Activated CD8-positive, alpha-beta memory T cell treated with anti-CD3 and anti-CD28 coated beads, Interleukin-2, amount 50 U/mL, for 24 hours (primary cell): ENCODE measurements around the gene DNAH6.
"Not testable (repeated sequence)": the region's sequence is repeated elsewhere in the genome, so short reads cannot be mapped to it uniquely, and the experiment has no call there.

Experiments
- DNase-seq: peaks from one replicate; pipeline ENCODE4 v3.0.0-alpha.2; 2020; ENCODE audit errors: extremely low read depth

DNAH6 gene

GRCh38 chr2:84516234-84516986 lies at the start of gene DNAH6:
DNAH6 (plus strand) TSS chr2:84516498; CDS start chr2:84517827, 1,329 bp downstream.
- peak; percentile 56 for DNase-seq

DNA sequence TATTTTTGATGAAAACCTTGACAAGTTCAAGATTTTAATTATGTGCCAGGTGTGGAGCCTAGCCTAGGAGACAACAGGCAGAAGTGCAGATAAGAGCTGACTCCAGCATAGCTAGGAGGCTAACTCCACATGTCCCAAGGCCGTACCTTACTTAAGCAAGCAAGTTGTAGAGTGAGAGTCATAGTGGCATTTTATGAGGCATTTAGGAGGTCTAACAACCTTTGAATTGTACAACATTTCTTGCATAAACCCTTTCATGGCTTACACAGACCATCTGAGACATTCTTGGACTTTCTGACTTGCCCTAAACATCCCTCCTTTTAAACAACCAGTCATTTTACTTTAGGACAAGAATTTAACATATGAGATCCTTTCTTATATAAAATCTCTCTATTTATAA lies 48.9 kb upstream of the DNAH6 start:
- no peak for DNase-seq

- not testable (repeated sequence) for DNase-seq
These were observed 43.9 kb upstream of the DNAH6 start for GRCh38 chr2:84472423-84472822.

DNA sequence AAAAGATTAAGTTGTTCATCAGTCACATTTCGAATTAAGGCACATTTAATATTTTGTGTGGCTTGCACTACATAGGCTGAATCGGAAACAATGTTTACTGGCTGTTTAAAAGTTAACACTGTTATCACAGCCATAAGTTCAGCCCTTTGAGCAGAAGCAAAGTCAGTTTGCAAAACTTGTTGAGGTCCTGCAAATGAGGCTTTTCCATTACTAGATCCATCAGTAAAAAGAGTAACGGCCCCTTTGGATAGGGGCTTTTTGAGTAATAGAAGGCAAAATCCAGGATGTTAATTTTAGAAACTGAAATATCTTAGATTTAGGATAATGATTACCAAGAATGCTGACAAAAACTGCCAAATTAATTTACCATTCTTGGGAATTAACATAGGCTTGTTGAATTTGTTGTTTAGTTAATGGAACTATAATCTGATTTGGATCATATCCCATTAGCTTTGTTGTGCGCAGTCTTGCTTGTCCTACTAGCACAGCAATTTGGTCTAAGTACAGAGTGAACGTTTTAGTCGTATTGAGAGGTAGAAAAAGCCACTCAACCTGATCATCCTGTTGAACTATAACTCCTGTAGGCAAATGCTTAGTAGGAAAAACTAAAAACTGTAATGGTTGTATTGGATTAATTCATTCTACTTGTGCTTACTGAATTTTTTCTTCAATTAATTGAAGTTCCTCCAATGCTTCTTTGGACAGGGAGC lies 43.3 kb upstream of the DNAH6 start:
- DNase-seq = no peak

- no peak for DNase-seq
These were observed 42.1 kb upstream of the DNAH6 start for GRCh38 chr2:84474176-84474575.

DNA sequence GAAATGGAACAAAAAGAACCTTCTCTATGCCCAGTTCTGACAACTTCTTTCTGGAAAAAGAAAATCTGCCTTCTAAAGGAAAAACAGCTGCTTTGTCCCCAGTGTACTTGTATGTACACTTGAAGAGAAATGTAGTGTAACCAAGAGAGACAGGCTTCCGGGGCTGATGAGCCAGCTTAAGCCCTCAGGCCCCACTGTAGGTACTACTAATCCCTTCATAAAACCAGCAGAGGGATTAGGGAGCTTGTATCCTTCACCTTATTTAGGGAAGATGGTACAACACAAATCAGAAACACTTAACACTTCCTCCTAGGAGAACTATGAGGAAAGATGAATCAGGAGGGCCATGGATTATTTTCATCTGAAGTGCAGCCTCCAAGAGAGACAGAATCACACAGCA lies 38.4 kb upstream of the DNAH6 start:
- DNase-seq = no peak

GRCh38 chr2:84478867-84479266 lies 37.4 kb upstream of the DNAH6 start:
- DNase-seq = no peak

DNA sequence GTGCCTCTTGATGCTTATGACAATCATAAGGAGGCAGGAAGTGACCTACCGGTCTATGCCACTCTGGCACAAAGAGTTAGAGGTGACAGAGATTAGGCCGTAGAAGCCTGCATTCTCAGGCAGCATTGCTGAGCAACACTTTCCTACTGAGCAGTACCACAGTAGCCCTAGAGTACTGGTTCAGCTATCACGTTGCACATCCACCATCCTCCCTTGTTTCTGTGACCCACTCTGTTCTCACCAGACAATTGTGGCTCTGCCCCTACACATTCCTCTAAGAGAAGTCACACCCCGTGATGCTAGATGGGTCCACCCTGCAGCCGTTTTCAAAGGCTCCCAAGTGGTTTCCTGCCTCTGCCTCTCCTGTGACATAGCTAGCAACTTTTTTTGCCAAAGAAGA lies 34.6 kb upstream of the DNAH6 start:
- no peak for DNase-seq

- no peak for DNase-seq
These were observed 33.7 kb upstream of the DNAH6 start for GRCh38 chr2:84482603-84483002.

DNA sequence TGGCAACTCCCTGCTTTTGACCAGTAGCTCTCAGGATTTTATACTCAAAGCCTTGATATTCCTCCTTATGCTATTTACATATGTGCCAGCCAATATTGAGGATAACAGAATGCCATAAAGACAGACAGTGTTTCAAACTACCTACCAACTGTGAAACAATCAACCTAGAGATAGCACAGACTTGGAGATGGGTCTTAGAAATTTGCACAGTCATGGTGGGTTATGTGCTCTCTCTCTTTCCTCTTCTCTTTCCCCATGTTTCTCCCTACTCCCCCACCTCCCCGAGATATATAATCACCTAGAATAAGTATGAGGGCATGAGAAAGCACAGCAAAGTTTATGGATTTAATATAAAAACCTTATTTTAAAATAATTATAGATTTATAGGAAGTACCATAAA lies 33.0 kb upstream of the DNAH6 start:
- no peak for DNase-seq

DNA sequence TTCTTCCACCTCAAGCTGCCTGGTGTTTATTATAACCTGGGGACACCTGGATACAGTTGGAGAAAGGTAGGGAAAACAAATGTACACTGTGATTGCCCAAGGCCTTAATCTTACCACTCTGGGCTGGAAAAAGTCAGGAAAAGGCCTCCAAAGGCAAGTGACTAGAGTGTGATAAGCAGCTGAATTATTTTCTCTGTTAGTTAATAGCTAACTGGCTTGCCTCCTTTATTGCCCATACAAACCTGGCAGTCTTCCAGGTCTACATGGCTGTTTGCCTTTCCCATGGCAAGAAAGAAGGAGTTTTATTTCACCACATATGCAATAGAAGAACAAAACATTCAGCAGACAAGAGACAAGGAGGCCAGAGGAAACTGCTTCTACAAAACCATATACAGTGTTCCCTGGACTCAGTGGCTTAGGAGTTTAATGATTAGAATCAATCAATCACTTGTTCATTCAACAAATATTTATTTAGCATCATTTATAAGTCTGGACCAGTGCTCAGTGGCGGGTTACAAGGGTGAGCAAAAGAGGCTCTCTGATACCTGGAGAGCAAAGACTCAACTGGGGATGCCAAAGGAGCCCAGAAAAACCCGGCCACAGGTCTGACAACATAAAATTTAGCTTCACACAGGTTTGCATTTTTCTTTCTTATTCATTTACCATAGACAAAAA lies 29.7 kb upstream of the DNAH6 start:
- no peak for DNase-seq

GRCh38 chr2:84487298-84487996 lies 28.9 kb upstream of the DNAH6 start:
- no peak for DNase-seq

DNA sequence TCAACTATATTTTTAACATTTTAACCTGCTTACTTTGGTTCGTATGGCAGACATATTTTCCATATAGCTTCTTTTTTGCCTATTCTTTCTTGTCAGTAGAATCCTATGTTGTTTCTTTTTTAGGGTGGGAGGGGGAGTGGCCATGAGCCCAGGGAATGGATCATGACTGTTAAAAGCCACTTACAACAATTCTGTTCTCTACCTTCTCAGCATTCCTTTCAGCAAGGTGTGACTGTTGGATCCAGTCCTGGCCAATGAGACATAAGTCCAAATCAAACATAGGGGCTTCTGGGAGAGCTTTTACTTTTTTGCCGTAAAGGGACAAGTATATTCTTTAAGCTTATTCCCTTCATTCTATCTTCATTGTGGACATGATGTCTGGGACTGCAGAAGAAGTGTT lies 25.0 kb upstream of the DNAH6 start:
- DNase-seq = no peak

DNA sequence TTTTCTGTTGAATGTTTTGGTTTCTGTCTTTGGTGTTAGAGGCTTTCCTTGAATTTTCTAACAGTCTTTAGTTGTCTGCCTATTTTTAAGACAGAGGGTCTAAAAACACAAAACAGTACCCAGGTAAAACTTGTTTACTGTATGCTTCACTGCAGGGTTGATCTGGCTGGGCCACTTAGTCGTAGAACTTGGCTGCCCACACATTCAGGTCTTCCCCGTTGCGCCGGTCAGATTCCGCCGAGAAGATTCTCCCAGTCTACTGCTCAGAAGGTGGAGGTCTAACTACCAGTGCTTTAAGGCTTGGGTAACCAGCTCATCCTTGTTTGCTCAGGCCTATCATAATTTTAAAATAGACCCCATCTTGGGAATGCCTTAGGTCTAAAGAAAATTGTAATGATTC lies 24.6 kb upstream of the DNAH6 start:
- no peak for DNase-seq

DNA sequence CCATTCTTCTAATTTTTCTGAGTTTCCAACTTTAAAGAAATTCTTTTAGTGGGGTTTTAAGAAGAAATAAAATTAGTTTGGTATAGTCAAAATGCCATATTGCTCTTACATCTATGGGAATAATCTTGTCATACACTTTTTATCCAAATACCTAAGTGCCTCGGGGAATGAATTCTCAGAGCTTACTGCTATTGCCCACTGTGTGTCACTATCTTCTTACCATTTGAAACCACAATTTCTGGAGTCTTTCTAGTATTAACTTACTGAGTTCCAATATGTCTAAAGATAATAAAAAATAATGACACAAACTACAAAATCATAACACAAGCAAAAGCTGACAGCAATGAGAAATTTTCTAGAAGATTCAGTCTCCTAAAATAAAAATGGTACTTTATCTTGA lies 23.7 kb upstream of the DNAH6 start:
- no peak for DNase-seq

DNA sequence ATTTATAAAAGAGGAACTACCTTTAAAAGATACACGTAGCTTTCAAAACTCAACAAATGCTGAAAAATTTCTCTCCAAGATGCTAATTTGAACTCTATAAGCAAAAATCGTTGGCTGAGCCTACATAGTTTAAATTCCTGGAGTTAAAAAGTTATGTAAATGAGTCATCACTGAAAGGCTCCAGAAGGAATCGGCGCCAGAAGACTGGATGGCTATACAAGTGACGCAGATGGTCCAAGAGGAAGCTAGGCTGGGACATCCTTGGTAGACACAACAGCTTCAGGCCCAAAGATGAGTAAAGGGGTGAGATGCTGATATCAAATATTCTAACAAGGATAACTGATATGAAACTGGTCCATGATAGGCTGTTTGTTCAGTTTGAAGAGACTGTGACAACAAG lies 22.8 kb upstream of the DNAH6 start:
- no peak for DNase-seq

DNA sequence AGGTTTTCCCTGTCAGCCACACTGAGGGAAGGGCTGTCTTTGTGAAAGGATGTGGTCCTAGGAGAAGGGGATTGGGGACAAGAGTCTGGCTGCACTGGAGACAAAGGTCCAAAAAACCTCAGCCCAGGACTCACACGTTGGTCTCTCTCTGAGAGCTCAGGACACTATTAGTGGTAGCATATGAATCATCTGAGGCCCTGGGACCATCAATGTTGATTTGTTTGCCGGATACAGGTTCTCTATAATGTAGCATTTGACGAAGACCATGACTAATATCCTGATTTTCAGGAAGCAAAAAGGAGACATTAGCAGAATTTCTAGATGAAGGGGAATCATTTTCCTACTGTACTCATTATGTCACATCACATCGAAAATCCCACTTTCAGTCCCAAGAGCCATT lies 22.2 kb upstream of the DNAH6 start:
- DNase-seq = no peak

DNA sequence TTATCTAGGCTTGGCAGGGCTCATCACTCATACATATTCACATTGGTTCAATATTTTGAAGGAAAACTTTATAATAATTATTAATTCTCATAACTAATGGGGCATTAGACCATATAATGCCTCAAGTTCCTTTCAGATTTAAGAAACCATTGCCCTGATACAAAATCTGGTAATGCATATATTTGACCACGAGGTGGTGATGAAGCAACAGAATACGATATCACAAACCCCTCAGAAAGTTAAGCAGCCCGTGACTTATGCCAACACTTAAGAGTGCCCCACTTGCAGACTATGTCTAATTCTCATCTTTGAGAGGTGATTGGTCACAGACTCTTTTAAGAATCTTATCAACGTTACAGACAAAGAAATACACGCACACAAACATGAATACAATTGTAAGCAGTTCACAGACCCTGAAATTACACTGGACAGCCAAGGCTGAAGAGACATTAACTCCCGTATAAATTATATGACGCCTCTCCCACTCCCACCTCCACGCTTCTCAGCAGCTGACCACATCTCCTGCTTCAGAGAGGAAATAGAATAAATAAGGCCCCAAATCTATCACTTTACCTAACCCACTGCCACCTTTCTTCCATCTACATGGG lies 20.7 kb upstream of the DNAH6 start:
- no peak for DNase-seq

GRCh38 chr2:84496386-84496785 lies 19.9 kb upstream of the DNAH6 start:
- no peak for DNase-seq

DNA sequence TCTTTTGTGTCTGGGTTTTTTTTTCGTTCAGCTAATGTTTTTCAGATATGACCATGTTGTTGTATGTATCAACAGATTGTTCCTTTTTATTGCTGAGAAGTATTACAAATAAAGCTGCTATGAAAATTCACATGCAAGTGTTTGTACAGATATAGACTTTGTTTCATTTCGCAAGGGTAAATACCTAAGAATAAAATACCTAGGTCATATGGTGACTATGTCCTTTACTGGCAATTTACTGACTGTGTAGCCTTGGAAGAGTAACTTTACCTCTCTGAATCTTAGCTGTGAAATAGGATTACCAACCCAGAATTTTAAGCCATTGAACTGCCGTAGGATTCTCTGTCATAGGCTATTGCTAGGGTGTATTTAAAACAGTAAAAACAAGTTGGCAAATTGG lies 19.0 kb upstream of the DNAH6 start:
- DNase-seq = no peak

DNA sequence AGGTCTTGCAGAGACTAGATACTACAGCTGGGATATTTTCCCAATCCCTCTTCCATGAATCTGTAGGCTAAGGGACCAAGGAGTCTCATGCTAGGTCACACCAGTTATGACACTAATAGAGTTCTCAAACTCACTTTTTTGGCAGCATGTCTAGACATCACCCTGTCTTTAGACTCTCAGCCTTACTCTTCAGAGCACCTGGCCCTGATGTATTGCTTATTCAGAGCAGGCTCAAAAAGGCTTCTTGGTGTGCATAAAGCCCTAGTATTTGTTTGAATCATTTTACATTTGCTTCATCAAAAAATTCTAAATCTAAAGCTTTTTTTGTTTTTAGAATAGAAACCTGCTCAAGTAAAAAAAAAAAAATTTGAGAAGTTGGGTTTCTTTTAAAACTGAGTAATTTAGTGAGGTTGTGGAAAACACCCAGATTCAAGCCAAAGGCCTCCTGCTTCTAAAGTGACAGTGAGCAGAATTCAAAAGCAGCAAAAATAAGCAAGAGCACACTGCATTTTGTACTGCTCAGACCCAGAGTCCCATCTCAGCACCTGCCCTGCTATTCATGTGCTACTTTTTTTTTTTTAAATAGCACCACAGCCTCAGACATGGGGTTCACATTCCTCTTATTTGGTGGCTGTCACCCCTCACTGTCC lies 18.0 kb upstream of the DNAH6 start:
- DNase-seq = no peak
